H9 (cell line): ENCODE results near the gene RAI2. TPM values are rescaled to one million over a fixed set of nuclear protein-coding genes. Genes with fewer than 3 reads are reported as not detected.

Source experiments
- DNase-seq: peaks from one replicate; pipeline ENCODE4 v3.0.0-alpha.2; 2017
- H2AFZ ChIP-seq: one replicate; pipeline ENCODE4 v1.6.1; 2013; ENCODE audit warnings: mild to moderate bottlenecking, low read length, control low read depth, moderate library complexity
- H2AK5ac ChIP-seq: 2 replicates; pipeline ENCODE4 v1.6.1; 2013; ENCODE audit warnings: low read length, control low read depth, mixed read lengths; ENCODE audit not compliant: insufficient read length
- H2BK120ac ChIP-seq: one replicate; pipeline ENCODE4 v1.6.1; 2013; ENCODE audit warnings: low read depth, mild to moderate bottlenecking, low read length, control low read depth, inconsistent platforms; ENCODE audit not compliant: poor library complexity, severe bottlenecking
- H2BK12ac ChIP-seq: 2 replicates; pipeline ENCODE4 v1.6.1; 2013; ENCODE audit warnings: low read length, control low read depth, mixed read lengths, low read depth; ENCODE audit not compliant: insufficient read length
- H2BK15ac ChIP-seq: 2 replicates; pipeline ENCODE4 v1.6.1; 2013; ENCODE audit warnings: low read depth, low read length, control low read depth
- H2BK20ac ChIP-seq: one replicate; pipeline ENCODE4 v1.6.1; 2013; ENCODE audit warnings: low read depth, mild to moderate bottlenecking, low read length, control low read depth, inconsistent platforms; ENCODE audit not compliant: poor library complexity, severe bottlenecking
- H2BK5ac ChIP-seq: 2 replicates; pipeline ENCODE4 v1.6.1; 2013; ENCODE audit warnings: low read length, control low read depth, mixed read lengths; ENCODE audit not compliant: insufficient read length
- H3K14ac ChIP-seq: 2 replicates; pipeline ENCODE4 v1.6.1; 2013; ENCODE audit warnings: low read length, control low read depth; ENCODE audit not compliant: insufficient read depth
- H3K18ac ChIP-seq: 2 replicates; pipeline ENCODE4 v1.6.1; 2013; ENCODE audit warnings: low read depth, mild to moderate bottlenecking, mixed read lengths, low read length, control low read depth; ENCODE audit not compliant: insufficient read length
- H3K23ac ChIP-seq: 2 replicates; pipeline ENCODE4 v1.6.1; 2013; ENCODE audit warnings: low read length, control low read depth, mixed read lengths, low read depth; ENCODE audit not compliant: insufficient read length
- H3K23me2 ChIP-seq: 2 replicates; pipeline ENCODE4 v1.6.1; 2013; ENCODE audit warnings: low read depth, mild to moderate bottlenecking, mixed read lengths, low read length, control low read depth; ENCODE audit not compliant: insufficient read length, poor library complexity, severe bottlenecking
- H3K27ac ChIP-seq: 2 replicates; pipeline ENCODE4 v1.5.1; 2013; ENCODE audit warnings: low read length, control low read depth, mixed read lengths, low read depth; ENCODE audit not compliant: insufficient read length
- H3K27me3 ChIP-seq: 2 replicates; pipeline ENCODE4 v1.6.1; 2013; ENCODE audit warnings: low read length, control low read depth, inconsistent platforms; ENCODE audit not compliant: insufficient read depth
- H3K4ac ChIP-seq: 2 replicates; pipeline ENCODE4 v1.6.1; 2013; ENCODE audit warnings: low read depth, mild to moderate bottlenecking, control low read depth, inconsistent platforms, low read length, moderate library complexity
- H3K4me1 ChIP-seq: 2 replicates; pipeline ENCODE4 v1.6.1; 2013; ENCODE audit warnings: low read length, control low read depth, inconsistent platforms; ENCODE audit not compliant: insufficient read depth
- H3K4me2 ChIP-seq: 2 replicates; pipeline ENCODE4 v1.6.1; 2013; ENCODE audit warnings: low read length, control low read depth, mixed read lengths; ENCODE audit not compliant: insufficient read length, insufficient read depth
- H3K56ac ChIP-seq: 2 replicates; pipeline ENCODE4 v1.6.1; 2013; ENCODE audit warnings: low read depth, mild to moderate bottlenecking, mixed read lengths, low read length, control low read depth; ENCODE audit not compliant: insufficient read length
- H3K79me1 ChIP-seq: 2 replicates; pipeline ENCODE4 v1.6.1; 2013; ENCODE audit warnings: low read depth, mild to moderate bottlenecking, moderate library complexity, low read length, control low read depth, inconsistent platforms; ENCODE audit not compliant: insufficient read depth, poor library complexity, severe bottlenecking
- H3K79me2 ChIP-seq: 2 replicates; pipeline ENCODE4 v1.6.1; 2013; ENCODE audit warnings: low read length, control low read depth, inconsistent platforms; ENCODE audit not compliant: insufficient read depth
- H3K9ac ChIP-seq: 2 replicates; pipeline ENCODE4 v1.6.1; 2013; ENCODE audit warnings: low read length, control low read depth, mixed read lengths; ENCODE audit not compliant: insufficient read length; ENCODE audit errors: extremely low read depth
- H3K9me3 ChIP-seq: one replicate; pipeline ENCODE4 v1.6.1; 2013; ENCODE audit warnings: low read depth, low read length, inconsistent platforms; ENCODE audit not compliant: control insufficient read depth
- H3T11ph ChIP-seq: one replicate; pipeline ENCODE4 v1.6.1; 2013; ENCODE audit warnings: mild to moderate bottlenecking, low read length, control low read depth, inconsistent platforms
- H4K20me1 ChIP-seq: one replicate; pipeline ENCODE4 v1.6.1; 2013; ENCODE audit not compliant: control insufficient read depth, insufficient read length, insufficient read depth
- H4K5ac ChIP-seq: 2 replicates; pipeline ENCODE4 v1.6.1; 2013; ENCODE audit warnings: low read depth, mild to moderate bottlenecking, mixed read lengths, low read length, control low read depth; ENCODE audit not compliant: insufficient read length
- H4K8ac ChIP-seq: replicated peaks from 2 replicates; pipeline ENCODE4 v1.6.1; 2013; ENCODE audit warnings: low read length, control low read depth, mixed read lengths, low read depth; ENCODE audit not compliant: insufficient read length
- H4K91ac ChIP-seq: 2 replicates; pipeline ENCODE4 v1.6.1; 2013; ENCODE audit warnings: low read depth, mild to moderate bottlenecking, moderate library complexity, mixed read lengths, low read length, control low read depth; ENCODE audit not compliant: insufficient read length
- H3K27ac Mint-ChIP-seq, 3 experiments: 2 replicates in 2 of 3; 3 replicates in 1 of 3; pipeline ENCODE4 v1.8.0; 2020 to 2021; ENCODE audit warnings: mixed read lengths in 3 of 3, mild to moderate bottlenecking in 1 of 3, moderate library complexity in 1 of 3
- H3K27me3 Mint-ChIP-seq: 2 replicates; pipeline ENCODE4 v1.8.0; 2021; ENCODE audit warnings: low read depth, mild to moderate bottlenecking, moderate library complexity, mixed read lengths
- H3K36me3 Mint-ChIP-seq, 3 experiments: 2 replicates in 2 of 3; 3 replicates in 1 of 3; pipeline ENCODE4 v1.8.0; 2020 to 2021; ENCODE audit warnings: low read depth in 3 of 3, mixed read lengths in 3 of 3; ENCODE audit not compliant: insufficient read depth in 1 of 3
- H3K4me1 Mint-ChIP-seq, 2 experiments: 2 replicates each; pipeline ENCODE4 v1.8.0; 2020; ENCODE audit warnings: mixed read lengths in 2 of 2
- H3K4me3 Mint-ChIP-seq, 2 experiments: 2 replicates in 1 of 2; 3 replicates in 1 of 2; pipeline ENCODE4 v1.8.0; 2020 to 2021; ENCODE audit warnings: mild to moderate bottlenecking in 2 of 2, mixed read lengths in 2 of 2, moderate library complexity in 1 of 2
- H3K9me3 Mint-ChIP-seq, 2 experiments: 2 replicates in 1 of 2; 3 replicates in 1 of 2; pipeline ENCODE4 v1.8.0; 2020; ENCODE audit warnings: mild to moderate bottlenecking in 2 of 2, mixed read lengths in 2 of 2, moderate library complexity in 1 of 2
- WGBS: extraction: QIAGEN DNeasy Blood & Tissue Kit; methylation state at CpG from one replicate; pipeline ENCODE4 v1.1.7; 2013; ENCODE audit warnings: missing lambda C conversion rate, low lambda C conversion rate, mixed read lengths; ENCODE audit not compliant: insufficient read length; ENCODE audit errors: extremely low coverage; 5-methylcytosine and 5-hydroxymethylcytosine counted together
- total RNA-seq: library from RNA; stranded (reverse); gene quantifications from 2 replicates; pipeline ENCODE4 v1.2.1, GENCODE V29; 2021
- TF ChIP-seq, protein P1 (sequence below): fragments of 200-600 bp; sonication (generic); conservative IDR thresholded peaks from 3 replicates; pipeline ENCODE4 v1.8.0; 2021; ENCODE audit warnings: antibody characterized with exemption, mild to moderate bottlenecking

The RAI2 gene
- total RNA-seq, 1 experiment from 2014 or later, result 0.72 TPM

DNA sequence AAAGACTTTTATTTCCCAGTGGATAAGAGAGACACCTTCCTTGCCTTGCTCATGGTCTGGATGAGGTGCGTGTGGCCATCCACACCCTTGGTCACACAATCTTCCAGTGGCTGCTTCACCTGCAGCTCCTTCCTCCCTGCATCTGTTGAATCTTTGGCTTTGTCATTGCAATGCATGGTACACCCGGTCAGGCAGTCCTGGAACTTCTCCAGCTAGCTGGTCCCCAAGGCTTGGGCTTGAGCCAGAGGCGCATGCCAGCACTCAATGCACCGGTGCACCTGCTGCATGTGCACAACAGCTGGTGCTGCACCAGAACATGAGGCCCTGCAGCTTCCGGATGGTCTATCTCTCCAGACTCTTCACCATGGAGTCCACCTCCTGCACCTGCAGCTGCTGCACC, 92.1 kb downstream of the RAI2 start:
- H3K79me1 ChIP-seq, result no peaks in the 10 kb centered on the region
- peaks cover 6% of the 10 kb centered on the region; the same call in 1 of the 2 replicates for H3K27me3 ChIP-seq
- H2BK120ac ChIP-seq, result no peak overlapping the region
- no peak overlapping the region for H3K4me2 ChIP-seq
- no peak overlapping the region for H3T11ph ChIP-seq
- no peak overlapping the region for H2BK12ac ChIP-seq
- TF ChIP-seq, protein P1, sequence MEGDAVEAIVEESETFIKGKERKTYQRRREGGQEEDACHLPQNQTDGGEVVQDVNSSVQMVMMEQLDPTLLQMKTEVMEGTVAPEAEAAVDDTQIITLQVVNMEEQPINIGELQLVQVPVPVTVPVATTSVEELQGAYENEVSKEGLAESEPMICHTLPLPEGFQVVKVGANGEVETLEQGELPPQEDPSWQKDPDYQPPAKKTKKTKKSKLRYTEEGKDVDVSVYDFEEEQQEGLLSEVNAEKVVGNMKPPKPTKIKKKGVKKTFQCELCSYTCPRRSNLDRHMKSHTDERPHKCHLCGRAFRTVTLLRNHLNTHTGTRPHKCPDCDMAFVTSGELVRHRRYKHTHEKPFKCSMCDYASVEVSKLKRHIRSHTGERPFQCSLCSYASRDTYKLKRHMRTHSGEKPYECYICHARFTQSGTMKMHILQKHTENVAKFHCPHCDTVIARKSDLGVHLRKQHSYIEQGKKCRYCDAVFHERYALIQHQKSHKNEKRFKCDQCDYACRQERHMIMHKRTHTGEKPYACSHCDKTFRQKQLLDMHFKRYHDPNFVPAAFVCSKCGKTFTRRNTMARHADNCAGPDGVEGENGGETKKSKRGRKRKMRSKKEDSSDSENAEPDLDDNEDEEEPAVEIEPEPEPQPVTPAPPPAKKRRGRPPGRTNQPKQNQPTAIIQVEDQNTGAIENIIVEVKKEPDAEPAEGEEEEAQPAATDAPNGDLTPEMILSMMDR, result no peak
- H3K56ac ChIP-seq, result no peak overlapping the region
- no peak for DNase-seq
- H3K18ac ChIP-seq, result no peak overlapping the region
- no peak overlapping the region for H4K5ac ChIP-seq
- no peak overlapping the region for H2AK5ac ChIP-seq
- H3K79me2 ChIP-seq, result no peaks in the 10 kb centered on the region
- no peaks in the 10 kb centered on the region for H3K4me1 ChIP-seq
- H3K4me1 Mint-ChIP-seq, result no peaks in the 10 kb centered on the region
- H3K27ac ChIP-seq, result no peak overlapping the region
- H3K27me3 Mint-ChIP-seq, result no peaks in the 10 kb centered on the region
- no peak overlapping the region for H2AFZ ChIP-seq
- H3K23me2 ChIP-seq, result no peaks in the 10 kb centered on the region
- H3K14ac ChIP-seq, result no peak overlapping the region
- no peaks in the 10 kb centered on the region for H3K9me3 Mint-ChIP-seq
- no peak overlapping the region for H4K91ac ChIP-seq
- H2BK5ac ChIP-seq, result no peak overlapping the region
- H3K23ac ChIP-seq, result no peak overlapping the region
- no peak overlapping the region for H2BK15ac ChIP-seq
- no peaks in the 10 kb centered on the region for H4K20me1 ChIP-seq
- H3K36me3 Mint-ChIP-seq, result no peaks in the 10 kb centered on the region
- no peak overlapping the region for H3K4ac ChIP-seq
- no peak overlapping the region for H3K27ac Mint-ChIP-seq
- H2BK20ac ChIP-seq, result no peak overlapping the region
- no peak overlapping the region for H4K8ac ChIP-seq
- no peak overlapping the region for H3K9ac ChIP-seq
- H3K4me3 Mint-ChIP-seq, result no peak overlapping the region
- no CpG with 5 or more reads among the region's 5 CpGs for WGBS
- peaks cover 25% of the 10 kb centered on the region for H3K9me3 ChIP-seq
